OCI-LY7 (cell line): ENCODE results near the gene TRIM46. TPM values are rescaled to one million over a fixed set of nuclear protein-coding genes. Genes with fewer than 3 reads are reported as not detected.

Experiments used
- BruUV-seq: library from RNA; stranded (reverse); fragments of 400-500 nt; replicated peaks from 2 replicates; lab custom pipeline; 2021; lab: Mats Ljungman, UMichigan
- CTCF ChIA-PET: fragments of 300-600 bp; sonication (Branson Sonifier 250); formaldehyde crosslinking; loops from one replicate; lab custom pipeline; 2022; ENCODE audit warnings: antibody characterized with exemption; ENCODE audit not compliant: unreplicated experiment; lab: Charles Lee
- POLR2A ChIA-PET: fragments of 300-600 bp; sonication (Branson Sonifier 250); formaldehyde crosslinking; loops from one replicate; lab custom pipeline; 2022; ENCODE audit warnings: antibody characterized with exemption; lab: Charles Lee
- DNase-seq: peaks from one replicate; pipeline ENCODE4 v3.0.0-alpha.2; 2015; ENCODE audit warnings: low spot score
- H2AFZ ChIP-seq: fragments of 200-600 bp; sonication (generic), shearing (Covaris generic); 2 replicates; pipeline ENCODE4 v1.6.1; 2014; ENCODE audit warnings: mild to moderate bottlenecking, antibody characterized with exemption, low read length, moderate library complexity
- H3K27ac ChIP-seq: fragments of 200-600 bp; sonication (generic); 2 replicates; pipeline ENCODE4 v1.5.1; 2014; ENCODE audit warnings: mixed run types, low read depth, mild to moderate bottlenecking, moderate library complexity, low read length, inconsistent platforms; ENCODE audit not compliant: poor library complexity, severe bottlenecking
- H3K36me3 ChIP-seq: fragments of 200-600 bp; sonication (generic); 2 replicates; pipeline ENCODE4 v1.6.1; 2014; ENCODE audit warnings: mild to moderate bottlenecking, antibody characterized with exemption, low read length, moderate library complexity, mixed read lengths; ENCODE audit not compliant: insufficient read depth
- H3K4me1 ChIP-seq: fragments of 200-600 bp; sonication (generic); 2 replicates; pipeline ENCODE4 v1.5.1; 2014; ENCODE audit warnings: mild to moderate bottlenecking, low read length; ENCODE audit not compliant: insufficient read depth, poor library complexity, severe bottlenecking
- H3K4me2 ChIP-seq: fragments of 200-600 bp; sonication (generic); 2 replicates; pipeline ENCODE4 v1.6.1; 2014; ENCODE audit warnings: mild to moderate bottlenecking, low read length
- H3K4me3 ChIP-seq: fragments of 200-600 bp; sonication (generic); 2 replicates; pipeline ENCODE4 v1.5.1; 2014; ENCODE audit warnings: mild to moderate bottlenecking, low read depth, low read length; ENCODE audit not compliant: poor library complexity, severe bottlenecking
- H3K79me2 ChIP-seq: fragments of 200-600 bp; sonication (generic); 2 replicates; pipeline ENCODE4 v1.6.1; 2016; ENCODE audit warnings: low read depth, mild to moderate bottlenecking, low read length, moderate library complexity, mixed read lengths; ENCODE audit not compliant: insufficient read depth
- H3K9me2 ChIP-seq: fragments of 200-600 bp; sonication (generic); 2 replicates; pipeline ENCODE4 v1.6.1; 2016; ENCODE audit warnings: mild to moderate bottlenecking, low read length, mixed read lengths; ENCODE audit not compliant: insufficient read depth
- H3K9me3 ChIP-seq: fragments of 200-600 bp; sonication (generic); 2 replicates; pipeline ENCODE4 v1.6.1; 2014; ENCODE audit warnings: mild to moderate bottlenecking, mixed run types, low read length, mixed read lengths
- H4K20me1 ChIP-seq: fragments of 200-600 bp; sonication (generic); 2 replicates; pipeline ENCODE4 v1.6.1; 2014; ENCODE audit warnings: mild to moderate bottlenecking, antibody characterized with exemption, low read length, moderate library complexity, mixed read lengths; ENCODE audit not compliant: insufficient read depth
- CTCF ChIP-seq: fragments of 200-600 bp; sonication (generic); conservative IDR thresholded peaks from 2 replicates; pipeline ENCODE4 v1.5.1; 2014; ENCODE audit warnings: mild to moderate bottlenecking, antibody characterized with exemption, low read length, moderate library complexity, mixed read lengths
- EZH2phosphoT487 ChIP-seq: fragments of 200-600 bp; sonication (generic); IDR thresholded peaks from 2 replicates; pipeline ENCODE4 v1.6.1; 2018; ENCODE audit warnings: low read depth, borderline replicate concordance, mild to moderate bottlenecking, mixed run types, antibody characterized with exemption, low read length, moderate library complexity, mixed read lengths
- intact Hi-C: fragments of 100-400 bp; cut with micrococcal nuclease; formaldehyde crosslinking; loops from one replicate; pipeline ENCODE4 v1.10.0; 2022; ENCODE audit not compliant: unreplicated experiment
- total RNA-seq, 2 experiments: library from RNA; depleted of rRNA in 1 of 2; stranded (reverse); fragments of >200 nt in 1 of 2; shearing (Covaris generic) in 1 of 2; gene quantifications; 2 replicates each; pipeline ENCODE4 v1.2.3, GENCODE V29; 2014 to 2022

TRIM46 gene
- total RNA-seq, 2 experiments from 2014 or later, result 3.1 to 4.5 TPM

GRCh38 chr1:155183775-155184221 is 10.1 kb downstream of the TRIM46 start:
- H4K20me1 ChIP-seq, result no peaks in the 10 kb centered on the region
- H3K27ac ChIP-seq, result no peak overlapping the region
- H3K4me2 ChIP-seq, result no peak overlapping the region
- no TSS peak for BruUV-seq
- DNase-seq, result no peak
- no peaks in the 10 kb centered on the region for H3K9me3 ChIP-seq
- no peak for TF ChIP-seq EZH2phosphoT487
- no peaks in the 10 kb centered on the region for H3K79me2 ChIP-seq
- POLR2A ChIA-PET, result no interaction called here
- intact Hi-C loops, result no loop called here
- CTCF ChIA-PET, result no interaction called here
- no peaks in the 10 kb centered on the region for H3K9me2 ChIP-seq
- no peak overlapping the region for H2AFZ ChIP-seq
- no peak overlapping the region for H3K4me3 ChIP-seq
- peaks cover 20% of the 10 kb centered on the region for H3K4me1 ChIP-seq
- H3K36me3 ChIP-seq, result no peaks in the 10 kb centered on the region

GRCh38 chr1:155184351-155184811 is 10.7 kb downstream of the TRIM46 start:
- no TSS peak for BruUV-seq
- CTCF ChIA-PET, result no interaction called here
- Histone ChIP-seq H2AFZ (no peak overlapping the region), H3K36me3 (no peaks in the 10 kb centered on the region), H3K4me1 (peaks cover 20% of the 10 kb centered on the region), H3K9me3 (no peaks in the 10 kb centered on the region), H3K79me2 (no peaks in the 10 kb centered on the region), H3K27ac (no peak overlapping the region), H4K20me1 (no peaks in the 10 kb centered on the region), H3K4me3 (no peak overlapping the region), H3K4me2 (peak overlapping the region; percentile 65), H3K9me2 (no peaks in the 10 kb centered on the region)
- POLR2A ChIA-PET, result interaction anchor here (0.6 to 1.8 kb wide), 4 partner anchors 9 to 122 kb away, joined by 3 to 8 read pairs (median 3); partner anchors contain the start of gene KRTCAP2
- intact Hi-C loops, result no loop called here
- TF ChIP-seq CTCF (no peak), EZH2phosphoT487 (no peak)
- DNase-seq, result no peak

- ChIA-PET CTCF (interaction anchor here (1.0 to 1.2 kb wide), 4 partner anchors 8 to 12 kb away, joined by 4 to 6 read pairs (median 5); partner anchors contain the start of gene KRTCAP2), POLR2A (interaction anchor here (0.6 to 1.8 kb wide), 4 partner anchors 9 to 122 kb away, joined by 3 to 8 read pairs (median 3); partner anchors contain the start of gene KRTCAP2)
- Histone ChIP-seq H3K27ac (peak overlapping the region; percentile 14), H2AFZ (peak overlapping the region; percentile 44; the same call in 1 of the 2 replicates), H3K36me3 (no peaks in the 10 kb centered on the region), H3K4me1 (peaks cover 20% of the 10 kb centered on the region), H3K4me2 (peak overlapping the region; percentile 65), H3K9me3 (no peaks in the 10 kb centered on the region), H3K79me2 (no peaks in the 10 kb centered on the region), H3K9me2 (no peaks in the 10 kb centered on the region), H3K4me3 (peak overlapping the region; percentile 22), H4K20me1 (no peaks in the 10 kb centered on the region)
- intact Hi-C loops, result no loop called here
- TF ChIP-seq EZH2phosphoT487, result no peak
- TF ChIP-seq CTCF, result peak; percentile 54
- peak; percentile 77 for DNase-seq
- no TSS peak for BruUV-seq
Observed at GRCh38 chr1:155184835-155185782, 11.5 kb downstream of the TRIM46 start.
